Measurements from ENCODE around the gene IRF4.

Gene IRF4

GRCh38 chr6:353642-354614 lies 37.6 kb upstream of the IRF4 start:
- DNase-seq: no peak

GRCh38 chr6:354631-355280 lies 36.8 kb upstream of the IRF4 start:
- no peak for DNase-seq

- DNase-seq: no peak
Measured at GRCh38 chr6:355373-356208, 36.0 kb upstream of the IRF4 start.

GRCh38 chr6:356828-357251 lies 34.7 kb upstream of the IRF4 start:
- peak; percentile 51 for DNase-seq

- no peak for DNase-seq
Measured at GRCh38 chr6:357261-357790, 34.2 kb upstream of the IRF4 start.

- DNase-seq: no peak
Measured at GRCh38 chr6:357791-358341, 33.7 kb upstream of the IRF4 start.

- DNase-seq: no peak
Measured at GRCh38 chr6:358432-358831, 33.1 kb upstream of the IRF4 start.

- no peak for DNase-seq
Measured at GRCh38 chr6:358847-359246, 32.7 kb upstream of the IRF4 start.

GRCh38 chr6:359261-360035 lies 32.1 kb upstream of the IRF4 start:
- DNase-seq: no peak

- DNase-seq: no peak
Measured at GRCh38 chr6:360349-360748, 31.2 kb upstream of the IRF4 start.

- no peak for DNase-seq
Measured at GRCh38 chr6:360764-361373, 30.7 kb upstream of the IRF4 start.

- DNase-seq: no peak
Measured at GRCh38 chr6:361411-362132, 30.0 kb upstream of the IRF4 start.

- no peak for DNase-seq
Measured at GRCh38 chr6:362231-362923, 29.2 kb upstream of the IRF4 start.

GRCh38 chr6:362924-363249 lies 28.7 kb upstream of the IRF4 start:
- DNase-seq: no peak

- DNase-seq: no peak
Measured at GRCh38 chr6:363291-363690, 28.3 kb upstream of the IRF4 start.

- no peak for DNase-seq
Measured at GRCh38 chr6:363909-364308, 27.6 kb upstream of the IRF4 start.

GRCh38 chr6:364609-365540 lies 26.7 kb upstream of the IRF4 start:
- no peak for DNase-seq

GRCh38 chr6:365835-366234 lies 25.7 kb upstream of the IRF4 start:
- DNase-seq: no peak

All from CD4-positive, alpha-beta T cell treated with Interleukin-15 for 1 hour (primary cell).